Measurements from ENCODE around the gene CSTF1. TPM values are rescaled to one million over a fixed set of nuclear protein-coding genes. Genes with fewer than 3 reads are reported as not detected.
A peak's percentile ranks its signal among the peaks of the same experiment; 100 is the strongest.

Gene CSTF1
- total and polyA plus RNA-seq, 2 of the 8 experiments (the other 6 are each of a cell fraction or from before 2014, with no cell fraction given): 59.4 to 83.5 TPM

GRCh38 chr20:56359212-56360132 lies 33.0 kb upstream of the CSTF1 start:
- 52% methylated on average over 31 of the region's 51 CpGs; no CpG with 5 or more reads in 1 of the 2 experiments for WGBS, 2 experiments (ENCODE audit: extremely low coverage in 1 of 2, insufficient coverage in 1 of 2, insufficient read length in 1 of 2, insufficient replicate concordance in 2 of 2, low coverage in 1 of 2, low lambda C conversion rate in 2 of 2, missing lambda C conversion rate in 1 of 2)
- Histone ChIP-seq H4K91ac (replicated peaks; ENCODE audit: insufficient read length, low read length) (no peak overlapping the region), H2BK15ac (ENCODE audit: low read length) (no peak overlapping the region), H3K79me2 (ENCODE audit: control insufficient read depth in 1 of 2, insufficient read depth in 2 of 2, low read length in 2 of 2) (no peaks in the 10 kb centered on the region), H2BK20ac (ENCODE audit: low read length) (no peak overlapping the region), H3K36me3 (ENCODE audit: control insufficient read depth in 2 of 4, insufficient read depth in 4 of 4, low read length in 3 of 4) (no peaks in the 10 kb centered on the region), H3K18ac (ENCODE audit: extremely low read depth, low read length) (peak overlapping the region; percentile 48; the same call in 1 of the 2 replicates), H3K14ac (ENCODE audit: insufficient read length) (no peak overlapping the region), H3K9ac (replicated peaks in 1 of 4; ENCODE audit: extremely low read depth in 1 of 4, low read depth in 3 of 4, low read length in 3 of 4) (peak overlapping the region in 2 of 4 experiments; percentile 7 to 23; a peak in 2 of 7 replicates), H3K23me2 (ENCODE audit: low read depth, low read length) (peaks cover 9% of the 10 kb centered on the region; the same call in 1 of the 2 replicates), H4K5ac (ENCODE audit: insufficient read length, low read depth, low read length) (no peak overlapping the region), H2AK5ac (ENCODE audit: low read depth, low read length) (0 out of 2 replicates have a peak overlapping the region, but pooled peaks have one; percentile 56), H2BK5ac (ENCODE audit: low read depth, low read length) (peak overlapping the region; percentile 18; the same call in 1 of the 2 replicates), H3K27me3 (replicated peaks in 1 of 4; ENCODE audit: control insufficient read depth in 3 of 4, extremely low read depth in 1 of 4, insufficient read depth in 3 of 4, low read length in 3 of 4) (peaks cover 0 to 11% (median 8%) of the 10 kb centered on the region in 4 experiments; a peak in 4 of 7 replicates), H4K8ac (ENCODE audit: extremely low read depth, insufficient read depth, low read length) (peak overlapping the region; percentile 22; the same call in 1 of the 2 replicates), H3K4me1 (replicated peaks in 1 of 4; ENCODE audit: control insufficient read depth in 3 of 4, insufficient read depth in 4 of 4, low read length in 3 of 4) (peaks cover 4 to 11% (median 6%) of the 10 kb centered on the region in 4 experiments), H3K27ac (ENCODE audit: low read depth, low read length) (no peak overlapping the region), H2AFZ (ENCODE audit: low read length) (peak overlapping the region; percentile 93), H3K4ac (replicated peaks; ENCODE audit: insufficient read length, low read depth, low read length) (no peak overlapping the region), H3K4me2 (ENCODE audit: insufficient read depth in 1 of 2, low read depth in 2 of 2, low read length in 2 of 2) (peak overlapping the region; percentile 66 to 83), H4K20me1 (replicated peaks in 1 of 2; ENCODE audit: control insufficient read depth in 1 of 2, insufficient read depth in 2 of 2, low read length in 2 of 2) (peaks cover 0 to 10% of the 10 kb centered on the region in 2 experiments), H3K56ac (replicated peaks; ENCODE audit: insufficient read length, low read depth, low read length) (no peak overlapping the region), H3K9me3 (ENCODE audit: insufficient read depth in 2 of 2, low read depth in 1 of 2, low read length in 1 of 2) (no peaks in the 10 kb centered on the region), H3K23ac (ENCODE audit: insufficient read length) (no peak overlapping the region), H3K79me1 (ENCODE audit: low read depth, low read length) (no peaks in the 10 kb centered on the region), H2BK120ac (replicated peaks; ENCODE audit: low read depth, low read length) (no peak overlapping the region), H2BK12ac (ENCODE audit: low read depth, low read length) (peak overlapping the region; percentile 39; the same call in 1 of the 2 replicates), H3K4me3 (ENCODE audit: extremely low read depth in 1 of 4, insufficient read depth in 2 of 4, low read depth in 3 of 4, low read length in 4 of 4) (peak overlapping the region; percentile 65 to 94 (median 73))
- CTCF ChIA-PET (ENCODE audit: partially characterized antibody): interaction anchor here (3.7 kb wide), 1 partner anchor 16 kb away, joined by 20 read pairs; no protein-coding TSS in a partner anchor
- POLR2A ChIA-PET (ENCODE audit: partially characterized antibody): interaction anchor here (0.6 to 2.3 kb wide), 3 partner anchors 13 to 33 kb away, joined by 3 to 10 read pairs (median 4); partner anchors contain the start of genes AURKA and CSTF1
- DNase-seq (ENCODE audit: low read depth in 1 of 2, low spot score in 2 of 2): peak in 1 of 2 experiments; percentile 58
- FAIRE-seq: no peak
- peak; percentile 49 for TF ChIP-seq ASH2L (IDR thresholded peaks at IDR 0.05; ENCODE audit: low read length)
- TF ChIP-seq GABPA (IDR thresholded peaks at IDR 0.05; ENCODE audit: borderline replicate concordance, insufficient read depth, low read length): no peak
- no peak for TF ChIP-seq CTCF (IDR thresholded peaks at IDR 0.05; ENCODE audit: control extremely low read depth in 1 of 3, insufficient read depth in 1 of 3, low read depth in 1 of 3, low read length in 3 of 3)
- no peak for TF ChIP-seq SIRT6 (IDR thresholded peaks at IDR 0.05; ENCODE audit: low read length)
- TF ChIP-seq POLR2A (IDR thresholded peaks at IDR 0.05; ENCODE audit: control extremely low read depth in 1 of 2, low read depth in 2 of 2, low read length in 2 of 2): no peak
- 0 out of 2 replicates have a peak, but pooled peaks have one; percentile 1 for TF ChIP-seq PHF8 (conservative IDR thresholded peaks at IDR 0.05; ENCODE audit: low read depth, low read length)
- TF ChIP-seq SUZ12 (IDR thresholded peaks at IDR 0.05; ENCODE audit: low read length): 0 out of 2 replicates have a peak, but pooled peaks have one; percentile 33
- TF ChIP-seq SP2 (IDR thresholded peaks at IDR 0.05; ENCODE audit: low read length): no peak
